SK-N-SH treated with all-trans-retinoic acid at 6 μM for 48 hours (cell line): Measurements from ENCODE around the gene ZAP70.

Source experiments
- ATAC-seq: fragments of 200-7000 bp; cut with Tn5 transposase; 3 replicates; pipeline ENCODE4 v1.9.1; 2020; ENCODE audit warnings: mild to moderate bottlenecking, moderate library complexity
- ARNTL ChIP-seq: fragments of 450-650 bp; formaldehyde crosslinking; IDR thresholded peaks from 2 replicates; pipeline ENCODE4 v1.5.0; 2020; ENCODE audit warnings: low read depth, mild to moderate bottlenecking, moderate library complexity, borderline replicate concordance
- BACH2 ChIP-seq: fragments of 250-450 bp; sonication (Bioruptor Pico); IDR thresholded peaks from 2 replicates; pipeline ENCODE4 v1.9.0; 2021; ENCODE audit warnings: mild to moderate bottlenecking, borderline replicate concordance
- CSDC2 ChIP-seq: fragments of 250-450 bp; sonication (Bioruptor Pico); IDR thresholded peaks from 2 replicates; pipeline ENCODE4 v1.5.0; 2020; ENCODE audit warnings: mild to moderate bottlenecking, moderate library complexity
- CSRNP3 ChIP-seq: fragments of 250-450 bp; sonication (Bioruptor Pico); IDR thresholded peaks from 2 replicates; pipeline ENCODE4 v1.5.1; 2021; ENCODE audit warnings: mild to moderate bottlenecking, moderate library complexity
- ESRRG ChIP-seq: fragments of 250-450 bp; sonication (Bioruptor Pico); IDR thresholded peaks from 2 replicates; pipeline ENCODE4 v1.6.1; 2021; ENCODE audit warnings: mild to moderate bottlenecking
- GLIS3 ChIP-seq: fragments of 250-450 bp; sonication (Bioruptor Pico); IDR thresholded peaks from 2 replicates; pipeline ENCODE4 v1.5.0; 2020; ENCODE audit warnings: mild to moderate bottlenecking, moderate library complexity
- ISL1 ChIP-seq: fragments of 250-450 bp; sonication (Bioruptor Pico); IDR thresholded peaks from 2 replicates; pipeline ENCODE4 v2.1.2; 2022; ENCODE audit warnings: mild to moderate bottlenecking, moderate library complexity
- OSR1 ChIP-seq: fragments of 250-450 bp; sonication (Bioruptor Pico); IDR thresholded peaks from 2 replicates; pipeline ENCODE4 v1.8.0; 2022; ENCODE audit warnings: moderate library complexity, mild to moderate bottlenecking, inconsistent platforms
- PPARA ChIP-seq: fragments of 250-450 bp; sonication (Bioruptor Pico); IDR thresholded peaks from 2 replicates; pipeline ENCODE4 v1.5.0; 2020; ENCODE audit warnings: mild to moderate bottlenecking, borderline replicate concordance
- RARB ChIP-seq: fragments of 250-450 bp; sonication (Bioruptor Pico); IDR thresholded peaks from 2 replicates; pipeline ENCODE4 v1.8.0; 2021; ENCODE audit warnings: mild to moderate bottlenecking, moderate library complexity
- SNAI2 ChIP-seq: fragments of 250-450 bp; sonication (Bioruptor Pico); IDR thresholded peaks from 2 replicates; pipeline ENCODE4 v1.5.0; 2020; ENCODE audit warnings: mild to moderate bottlenecking, moderate library complexity
- TCF4 ChIP-seq: fragments of 250-450 bp; sonication (Bioruptor Pico); IDR thresholded peaks from 2 replicates; pipeline ENCODE4 v1.8.0; 2021; ENCODE audit warnings: mild to moderate bottlenecking, moderate library complexity, borderline replicate concordance
- ZC3H10 ChIP-seq: fragments of 250-450 bp; sonication (Bioruptor Pico); IDR thresholded peaks from 2 replicates; pipeline ENCODE4 v1.5.1; 2021; ENCODE audit warnings: mild to moderate bottlenecking, moderate library complexity
- ZFP3 ChIP-seq: fragments of 250-450 bp; sonication (Bioruptor Pico); IDR thresholded peaks from 2 replicates; pipeline ENCODE4 v1.5.0; 2020; ENCODE audit warnings: mild to moderate bottlenecking, moderate library complexity
- ZFP30 ChIP-seq: fragments of 450-650 bp; formaldehyde crosslinking; IDR thresholded peaks from 2 replicates; pipeline ENCODE4 v1.5.0; 2022; ENCODE audit warnings: mild to moderate bottlenecking, moderate library complexity
- ZNF565 ChIP-seq: fragments of 450-650 bp; formaldehyde crosslinking; conservative IDR thresholded peaks from 2 replicates; pipeline ENCODE4 v1.5.0; 2020; ENCODE audit warnings: low read depth, mild to moderate bottlenecking, moderate library complexity
- ZNF70 ChIP-seq: fragments of 450-650 bp; formaldehyde crosslinking; IDR thresholded peaks from 2 replicates; pipeline ENCODE4 v1.5.0; 2020; ENCODE audit warnings: mild to moderate bottlenecking, moderate library complexity
- TF ChIP-seq, protein P1 (sequence below): fragments of 250-450 bp; sonication (Bioruptor Pico); IDR thresholded peaks from 2 replicates; pipeline ENCODE4 v1.5.0; 2020; ENCODE audit warnings: mild to moderate bottlenecking, moderate library complexity
- TF ChIP-seq, protein P2 (sequence below): fragments of 250-450 bp; sonication (Bioruptor Pico); IDR thresholded peaks from 2 replicates; pipeline ENCODE4 v1.5.1; 2020; ENCODE audit warnings: low read depth, mild to moderate bottlenecking, moderate library complexity
- TF ChIP-seq, protein P3 (sequence below): fragments of 250-450 bp; sonication (Bioruptor Pico); IDR thresholded peaks from 2 replicates; pipeline ENCODE4 v1.8.0; 2020; ENCODE audit warnings: mild to moderate bottlenecking, moderate library complexity, borderline replicate concordance

Gene ZAP70

GRCh38 chr2:97727296-97727695 lies 13.9 kb downstream of the ZAP70 start:
- TF ChIP-seq ZNF70 (CRISPR knock-in tag) (no peak), ZNF565 (CRISPR knock-in tag) (no peak)

GRCh38 chr2:97728091-97728731 lies 14.8 kb downstream of the ZAP70 start:
- TF ChIP-seq ZFP30 (CRISPR knock-in tag), result no peak
- TF ChIP-seq ZNF565 (CRISPR knock-in tag), result no peak
- no peak for ATAC-seq

More at GRCh38 chr2:97727296-97727695, 13.9 kb downstream of the ZAP70 start:
- no peak for ATAC-seq

- ATAC-seq, result no peak
- no peak for TF ChIP-seq ZC3H10 (CRISPR knock-in tag)
- no peak for TF ChIP-seq GLIS3
- no peak for TF ChIP-seq PPARA
- TF ChIP-seq OSR1 (CRISPR knock-in tag), result no peak
- TF ChIP-seq ZFP30 (CRISPR knock-in tag), result no peak
- TF ChIP-seq ISL1, result no peak
Measured at GRCh38 chr2:97730245-97730644, 16.9 kb downstream of the ZAP70 start.

GRCh38 chr2:97731274-97732020 lies 18.1 kb downstream of the ZAP70 start:
- TF ChIP-seq SNAI2 (CRISPR knock-in tag) (no peak), RARB (no peak), PPARA (no peak), ZFP30 (CRISPR knock-in tag) (no peak), ZNF565 (CRISPR knock-in tag) (no peak), CSDC2 (no peak), OSR1 (CRISPR knock-in tag) (no peak), ZFP3 (no peak), ARNTL (CRISPR knock-in tag) (no peak), CSRNP3 (no peak), ESRRG (CRISPR knock-in tag) (no peak), BACH2 (CRISPR knock-in tag) (no peak), TCF4 (no peak), ISL1 (no peak)
- TF ChIP-seq, protein P1, sequence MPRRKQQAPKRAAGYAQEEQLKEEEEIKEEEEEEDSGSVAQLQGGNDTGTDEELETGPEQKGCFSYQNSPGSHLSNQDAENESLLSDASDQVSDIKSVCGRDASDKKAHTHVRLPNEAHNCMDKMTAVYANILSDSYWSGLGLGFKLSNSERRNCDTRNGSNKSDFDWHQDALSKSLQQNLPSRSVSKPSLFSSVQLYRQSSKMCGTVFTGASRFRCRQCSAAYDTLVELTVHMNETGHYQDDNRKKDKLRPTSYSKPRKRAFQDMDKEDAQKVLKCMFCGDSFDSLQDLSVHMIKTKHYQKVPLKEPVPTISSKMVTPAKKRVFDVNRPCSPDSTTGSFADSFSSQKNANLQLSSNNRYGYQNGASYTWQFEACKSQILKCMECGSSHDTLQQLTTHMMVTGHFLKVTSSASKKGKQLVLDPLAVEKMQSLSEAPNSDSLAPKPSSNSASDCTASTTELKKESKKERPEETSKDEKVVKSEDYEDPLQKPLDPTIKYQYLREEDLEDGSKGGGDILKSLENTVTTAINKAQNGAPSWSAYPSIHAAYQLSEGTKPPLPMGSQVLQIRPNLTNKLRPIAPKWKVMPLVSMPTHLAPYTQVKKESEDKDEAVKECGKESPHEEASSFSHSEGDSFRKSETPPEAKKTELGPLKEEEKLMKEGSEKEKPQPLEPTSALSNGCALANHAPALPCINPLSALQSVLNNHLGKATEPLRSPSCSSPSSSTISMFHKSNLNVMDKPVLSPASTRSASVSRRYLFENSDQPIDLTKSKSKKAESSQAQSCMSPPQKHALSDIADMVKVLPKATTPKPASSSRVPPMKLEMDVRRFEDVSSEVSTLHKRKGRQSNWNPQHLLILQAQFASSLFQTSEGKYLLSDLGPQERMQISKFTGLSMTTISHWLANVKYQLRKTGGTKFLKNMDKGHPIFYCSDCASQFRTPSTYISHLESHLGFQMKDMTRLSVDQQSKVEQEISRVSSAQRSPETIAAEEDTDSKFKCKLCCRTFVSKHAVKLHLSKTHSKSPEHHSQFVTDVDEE (CRISPR knock-in tag), result no peak
- TF ChIP-seq, protein P2, sequence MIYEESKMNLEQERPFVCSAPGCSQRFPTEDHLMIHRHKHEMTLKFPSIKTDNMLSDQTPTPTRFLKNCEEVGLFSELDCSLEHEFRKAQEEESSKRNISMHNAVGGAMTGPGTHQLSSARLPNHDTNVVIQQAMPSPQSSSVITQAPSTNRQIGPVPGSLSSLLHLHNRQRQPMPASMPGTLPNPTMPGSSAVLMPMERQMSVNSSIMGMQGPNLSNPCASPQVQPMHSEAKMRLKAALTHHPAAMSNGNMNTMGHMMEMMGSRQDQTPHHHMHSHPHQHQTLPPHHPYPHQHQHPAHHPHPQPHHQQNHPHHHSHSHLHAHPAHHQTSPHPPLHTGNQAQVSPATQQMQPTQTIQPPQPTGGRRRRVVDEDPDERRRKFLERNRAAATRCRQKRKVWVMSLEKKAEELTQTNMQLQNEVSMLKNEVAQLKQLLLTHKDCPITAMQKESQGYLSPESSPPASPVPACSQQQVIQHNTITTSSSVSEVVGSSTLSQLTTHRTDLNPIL (CRISPR knock-in tag), result no peak
- TF ChIP-seq, protein P3, sequence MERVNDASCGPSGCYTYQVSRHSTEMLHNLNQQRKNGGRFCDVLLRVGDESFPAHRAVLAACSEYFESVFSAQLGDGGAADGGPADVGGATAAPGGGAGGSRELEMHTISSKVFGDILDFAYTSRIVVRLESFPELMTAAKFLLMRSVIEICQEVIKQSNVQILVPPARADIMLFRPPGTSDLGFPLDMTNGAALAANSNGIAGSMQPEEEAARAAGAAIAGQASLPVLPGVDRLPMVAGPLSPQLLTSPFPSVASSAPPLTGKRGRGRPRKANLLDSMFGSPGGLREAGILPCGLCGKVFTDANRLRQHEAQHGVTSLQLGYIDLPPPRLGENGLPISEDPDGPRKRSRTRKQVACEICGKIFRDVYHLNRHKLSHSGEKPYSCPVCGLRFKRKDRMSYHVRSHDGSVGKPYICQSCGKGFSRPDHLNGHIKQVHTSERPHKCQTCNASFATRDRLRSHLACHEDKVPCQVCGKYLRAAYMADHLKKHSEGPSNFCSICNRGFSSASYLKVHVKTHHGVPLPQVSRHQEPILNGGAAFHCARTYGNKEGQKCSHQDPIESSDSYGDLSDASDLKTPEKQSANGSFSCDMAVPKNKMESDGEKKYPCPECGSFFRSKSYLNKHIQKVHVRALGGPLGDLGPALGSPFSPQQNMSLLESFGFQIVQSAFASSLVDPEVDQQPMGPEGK (CRISPR knock-in tag), result no peak

More at GRCh38 chr2:97731274-97732020, 18.1 kb downstream of the ZAP70 start:
- no peak for ATAC-seq
